ENCODE results near the gene SCMH1.

DNA sequence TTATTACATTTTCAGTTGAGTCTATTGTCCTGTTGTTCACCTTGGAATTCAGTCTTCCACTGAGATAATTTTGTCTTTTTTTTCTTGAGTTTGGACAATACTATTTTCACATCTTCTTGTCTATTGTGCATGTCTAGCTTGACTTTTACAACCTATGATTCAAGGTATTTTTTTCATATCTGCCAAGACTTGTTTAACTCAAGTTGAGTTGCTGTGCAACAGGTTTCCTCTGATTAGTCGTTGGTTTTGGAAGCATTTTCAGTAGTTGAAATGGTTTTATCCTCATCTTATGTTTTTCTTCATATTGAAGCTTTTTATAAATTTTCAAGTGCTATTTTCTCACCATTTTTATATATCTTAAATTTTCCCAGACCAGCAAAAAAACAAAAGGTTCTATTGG lies 103.6 kb downstream of the SCMH1 start:
- TF ChIP-seq EP300 (IDR thresholded peaks at IDR 0.05): no peak
- TF ChIP-seq, protein P1, sequence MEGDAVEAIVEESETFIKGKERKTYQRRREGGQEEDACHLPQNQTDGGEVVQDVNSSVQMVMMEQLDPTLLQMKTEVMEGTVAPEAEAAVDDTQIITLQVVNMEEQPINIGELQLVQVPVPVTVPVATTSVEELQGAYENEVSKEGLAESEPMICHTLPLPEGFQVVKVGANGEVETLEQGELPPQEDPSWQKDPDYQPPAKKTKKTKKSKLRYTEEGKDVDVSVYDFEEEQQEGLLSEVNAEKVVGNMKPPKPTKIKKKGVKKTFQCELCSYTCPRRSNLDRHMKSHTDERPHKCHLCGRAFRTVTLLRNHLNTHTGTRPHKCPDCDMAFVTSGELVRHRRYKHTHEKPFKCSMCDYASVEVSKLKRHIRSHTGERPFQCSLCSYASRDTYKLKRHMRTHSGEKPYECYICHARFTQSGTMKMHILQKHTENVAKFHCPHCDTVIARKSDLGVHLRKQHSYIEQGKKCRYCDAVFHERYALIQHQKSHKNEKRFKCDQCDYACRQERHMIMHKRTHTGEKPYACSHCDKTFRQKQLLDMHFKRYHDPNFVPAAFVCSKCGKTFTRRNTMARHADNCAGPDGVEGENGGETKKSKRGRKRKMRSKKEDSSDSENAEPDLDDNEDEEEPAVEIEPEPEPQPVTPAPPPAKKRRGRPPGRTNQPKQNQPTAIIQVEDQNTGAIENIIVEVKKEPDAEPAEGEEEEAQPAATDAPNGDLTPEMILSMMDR (IDR thresholded peaks at IDR 0.05): no peak
